Erythroblast (primary cell): Measurements from ENCODE around the gene MAGEH1.
"Not testable (repeated sequence)": the region's sequence is repeated elsewhere in the genome, so short reads cannot be mapped to it uniquely, and the experiment has no call there.

ENCODE experiments used
- DNase-seq, 2 experiments: peaks; one replicate each; lab custom pipeline; 2025; lab: John Stamatoyannopoulos, UW
- GATA1 ChIP-seq: IDR thresholded peaks from 2 replicates; pipeline ENCODE4 v1.6.1; 2011; ENCODE audit warnings: low read depth, mild to moderate bottlenecking, control low read depth, low read length, moderate library complexity
- POLR2A ChIP-seq: IDR thresholded peaks from 2 replicates; pipeline ENCODE4 v1.6.1; 2011; ENCODE audit warnings: mild to moderate bottlenecking, low read length

The MAGEH1 gene, protein sequence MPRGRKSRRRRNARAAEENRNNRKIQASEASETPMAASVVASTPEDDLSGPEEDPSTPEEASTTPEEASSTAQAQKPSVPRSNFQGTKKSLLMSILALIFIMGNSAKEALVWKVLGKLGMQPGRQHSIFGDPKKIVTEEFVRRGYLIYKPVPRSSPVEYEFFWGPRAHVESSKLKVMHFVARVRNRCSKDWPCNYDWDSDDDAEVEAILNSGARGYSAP

DNA sequence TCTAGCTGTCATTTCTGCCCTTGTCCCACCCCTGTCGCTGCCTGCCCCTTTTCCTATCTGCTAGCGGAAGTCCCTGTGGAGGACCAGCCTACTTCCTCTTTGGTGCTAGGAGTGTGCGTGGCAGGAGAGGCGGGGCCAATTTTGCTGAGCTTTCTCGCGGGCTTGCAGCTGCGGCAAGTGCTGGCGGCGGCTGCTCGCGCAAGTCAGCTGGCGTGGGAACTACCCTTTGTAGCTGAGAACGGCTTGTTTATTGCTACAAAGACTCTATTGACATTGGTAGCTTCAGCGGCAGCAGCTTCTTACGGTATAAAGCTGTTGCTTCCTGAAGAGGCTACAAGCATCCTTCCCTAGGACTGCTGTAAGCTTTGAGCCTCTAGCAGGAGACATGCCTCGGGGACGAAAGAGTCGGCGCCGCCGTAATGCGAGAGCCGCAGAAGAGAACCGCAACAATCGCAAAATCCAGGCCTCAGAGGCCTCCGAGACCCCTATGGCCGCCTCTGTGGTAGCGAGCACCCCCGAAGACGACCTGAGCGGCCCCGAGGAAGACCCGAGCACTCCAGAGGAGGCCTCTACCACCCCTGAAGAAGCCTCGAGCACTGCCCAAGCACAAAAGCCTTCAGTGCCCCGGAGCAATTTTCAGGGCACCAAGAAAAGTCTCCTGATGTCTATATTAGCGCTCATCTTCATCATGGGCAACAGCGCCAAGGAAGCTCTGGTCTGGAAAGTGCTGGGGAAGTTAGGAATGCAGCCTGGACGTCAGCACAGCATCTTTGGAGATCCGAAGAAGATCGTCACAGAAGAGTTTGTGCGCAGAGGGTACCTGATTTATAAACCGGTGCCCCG, at the start of gene MAGEH1:
Gene MAGEH1 (plus strand): TSS at position 138 of the 843 bp plus-strand sequence. CDS start 248 bp downstream, at position 386.
- no peak for TF ChIP-seq GATA1
- TF ChIP-seq POLR2A: peak; percentile 46
- peak; percentile 76 to 79 for DNase-seq

DNA sequence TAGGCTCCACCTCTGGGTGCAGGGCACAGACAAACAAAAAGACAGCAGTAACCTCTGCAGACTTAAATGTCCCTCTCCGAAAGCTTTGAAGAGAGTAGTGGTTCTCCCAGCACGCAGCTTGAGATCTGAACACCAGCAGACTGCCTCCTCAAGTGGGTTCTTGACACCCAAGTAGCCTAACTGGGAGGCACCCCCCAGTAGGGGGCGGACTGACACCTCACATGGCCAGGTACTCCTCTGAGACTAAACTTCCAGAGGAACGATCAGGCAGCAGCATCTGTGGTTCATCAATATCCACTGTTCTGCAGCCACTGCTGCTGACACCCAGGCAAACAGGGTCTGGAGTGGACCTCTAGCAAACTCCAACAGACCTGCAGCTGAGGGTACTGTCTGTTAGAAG, 24.8 kb upstream of the MAGEH1 start:
- peak in 1 of 2 experiments; percentile 0 for DNase-seq

DNA sequence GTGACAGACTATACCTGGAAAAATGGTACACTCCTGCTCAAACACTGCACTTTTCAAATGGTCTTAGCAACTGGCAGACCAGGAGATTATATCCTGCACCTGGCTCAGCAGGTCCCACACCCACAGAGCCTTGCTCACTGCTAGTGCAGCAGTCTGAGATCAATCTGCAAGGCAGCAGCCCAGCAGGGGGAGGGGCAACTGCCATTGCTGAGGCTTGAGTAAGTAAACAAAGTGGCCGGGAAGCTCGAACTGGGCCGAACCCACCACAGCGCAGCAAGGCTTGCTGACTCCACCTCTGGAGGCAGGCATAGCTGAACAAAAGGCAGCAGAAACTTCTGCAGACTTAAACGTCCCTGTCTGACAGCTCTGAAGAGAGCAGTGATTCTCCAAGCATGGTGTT, 8.5 kb upstream of the MAGEH1 start:
- not testable (repeated sequence) for DNase-seq

DNA sequence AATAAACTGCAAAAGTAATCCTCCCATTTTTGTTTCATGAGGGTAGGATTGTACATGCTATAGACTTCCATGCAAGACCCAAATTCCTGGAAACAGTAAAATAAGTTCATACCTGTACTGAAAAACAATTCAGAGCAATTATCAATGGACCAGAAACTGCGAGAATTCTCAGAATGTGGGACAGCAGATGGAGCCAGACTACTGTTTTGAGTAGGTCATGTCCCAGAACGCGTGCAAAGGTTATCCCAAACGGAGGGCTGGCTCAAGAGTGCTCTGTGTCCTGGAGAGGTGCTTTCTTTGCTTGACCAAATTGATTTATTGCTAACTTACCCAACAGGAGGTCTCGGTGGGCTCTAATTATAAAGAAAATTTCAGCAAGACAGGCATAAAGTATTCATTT, 1.7 kb upstream of the MAGEH1 start:
- DNase-seq: peak; percentile 0 to 3
- TF ChIP-seq POLR2A (no peak), GATA1 (no peak)

DNA sequence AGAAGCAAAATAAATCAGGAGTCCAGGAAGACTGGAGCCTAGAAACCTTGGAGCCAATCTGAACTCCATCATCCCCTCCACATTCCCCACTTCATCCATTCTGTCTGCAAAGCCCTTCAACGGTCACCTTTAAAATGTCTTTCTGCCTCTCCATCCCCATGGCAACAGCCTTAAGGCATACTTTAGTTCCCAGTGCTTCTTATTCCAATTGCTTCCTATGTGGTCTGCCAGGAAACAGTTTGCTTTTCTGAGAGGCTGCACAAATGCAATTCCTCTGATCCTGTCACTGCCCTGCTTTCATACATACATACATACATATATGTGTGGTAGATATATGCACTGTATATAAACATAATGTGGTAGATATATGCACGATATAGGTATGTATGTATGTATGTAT, 786 bp upstream of the MAGEH1 start:
- TF ChIP-seq POLR2A: no peak
- TF ChIP-seq GATA1: no peak
- no peak for DNase-seq

DNA sequence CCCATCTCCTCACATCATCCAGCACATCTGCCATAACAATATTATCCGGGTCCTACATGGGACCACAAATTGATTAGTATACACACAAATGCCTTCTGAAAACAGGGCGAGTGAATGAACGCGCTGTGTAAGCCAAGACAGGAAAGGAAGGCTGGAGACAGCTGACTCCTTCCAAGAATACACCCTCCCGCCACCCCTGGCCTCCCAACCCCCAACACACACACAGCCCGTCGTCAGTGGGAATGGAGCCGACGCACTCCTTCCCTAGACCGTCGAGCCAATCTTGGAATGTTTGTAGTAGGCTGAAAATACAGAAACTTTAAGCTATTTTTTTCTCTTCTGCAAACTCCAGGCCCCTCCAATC, 319 bp upstream of the MAGEH1 start:
- no peak for DNase-seq
- TF ChIP-seq POLR2A (no peak), GATA1 (no peak)

DNA sequence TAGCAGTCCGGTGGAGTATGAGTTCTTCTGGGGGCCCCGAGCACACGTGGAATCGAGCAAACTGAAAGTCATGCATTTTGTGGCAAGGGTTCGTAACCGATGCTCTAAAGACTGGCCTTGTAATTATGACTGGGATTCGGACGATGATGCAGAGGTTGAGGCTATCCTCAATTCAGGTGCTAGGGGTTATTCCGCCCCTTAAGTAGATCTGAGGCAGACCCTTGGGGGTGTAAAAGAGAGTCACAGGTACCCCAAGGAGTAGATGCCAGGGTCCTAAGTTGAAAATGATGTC, 852 bp downstream of the MAGEH1 start:
- DNase-seq: peak in 1 of 2 experiments; percentile 19

DNA sequence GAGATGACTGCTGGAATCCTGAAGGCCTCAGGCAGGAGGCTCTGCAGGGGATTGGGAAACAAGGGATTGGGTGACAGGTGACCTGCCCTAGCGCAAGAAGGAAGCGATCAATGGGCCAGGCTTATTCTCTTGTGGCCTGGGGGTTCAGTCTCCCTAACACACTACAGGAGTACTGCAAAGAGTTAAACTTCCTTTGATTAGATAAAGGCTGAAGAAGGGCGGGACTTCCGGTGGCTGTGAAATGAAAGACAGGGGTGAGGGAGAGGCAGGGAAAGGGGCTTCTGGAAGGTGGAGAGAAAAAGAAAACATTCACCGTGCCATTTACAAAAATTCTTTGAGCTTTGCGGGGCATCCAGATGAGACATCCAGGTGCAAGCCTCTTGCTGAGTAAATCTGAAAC, 3.8 kb downstream of the MAGEH1 start:
- not testable (repeated sequence) for DNase-seq

More for the DNA sequence above, 852 bp downstream of the MAGEH1 start:
- no peak for TF ChIP-seq GATA1

DNA sequence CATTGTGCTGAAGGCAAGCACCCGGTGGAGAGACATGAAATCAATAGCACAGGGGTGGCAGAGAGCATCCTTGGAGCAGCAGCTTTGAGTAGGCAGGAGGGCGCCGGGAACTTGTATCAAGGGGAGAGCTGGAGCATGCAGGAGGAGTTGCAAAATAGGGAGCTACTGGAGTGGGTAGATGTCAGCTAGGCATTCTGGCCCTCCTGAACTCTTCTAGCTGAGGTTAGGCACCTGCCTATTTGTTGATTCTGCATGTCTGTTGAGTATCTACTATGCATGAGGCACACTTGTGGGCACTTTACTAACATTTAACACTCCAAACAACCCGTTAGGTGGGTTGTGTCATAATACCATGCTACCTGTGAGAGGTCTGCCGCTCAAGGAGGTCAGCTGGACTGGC, 7.5 kb downstream of the MAGEH1 start:
- DNase-seq: not testable (repeated sequence)

DNA sequence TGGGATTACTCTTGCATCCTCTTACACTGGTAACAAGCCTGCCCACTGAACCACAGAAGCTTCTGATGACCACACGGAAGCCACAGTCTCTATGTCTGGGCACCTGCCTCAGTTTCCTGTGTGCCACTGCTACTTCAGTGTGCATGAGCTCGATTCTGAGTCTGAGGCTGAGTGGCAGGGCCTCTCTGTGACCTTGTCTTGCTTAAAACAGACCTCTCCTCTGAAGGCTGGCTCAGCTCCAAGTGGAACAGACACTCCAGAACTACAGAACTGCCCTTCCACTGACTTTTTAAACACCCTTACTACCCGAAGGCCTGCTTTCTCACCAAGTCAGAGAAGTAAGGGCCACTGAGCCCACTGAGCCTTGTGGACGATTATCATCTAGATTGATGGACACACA, 8.0 kb downstream of the MAGEH1 start:
- not testable (repeated sequence) for DNase-seq

DNA sequence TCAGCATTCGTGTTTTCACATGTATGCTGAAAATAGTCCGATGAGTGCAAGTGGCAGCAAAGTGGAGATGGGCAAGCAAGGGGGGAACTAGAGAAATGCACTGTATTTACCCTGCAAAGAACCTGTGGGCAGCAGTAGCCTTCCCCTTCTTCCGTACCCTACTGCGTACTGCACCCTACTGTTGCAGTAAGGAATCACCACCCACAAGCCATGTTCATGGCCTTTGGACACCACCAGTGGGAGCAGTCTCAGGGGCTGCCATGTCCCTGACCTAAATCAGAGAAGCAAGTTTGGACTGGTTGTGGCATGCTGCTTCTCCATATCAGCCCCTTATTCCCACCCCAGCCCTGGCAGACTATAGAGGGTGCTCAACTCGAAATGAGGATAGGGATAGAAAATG, 12.1 kb downstream of the MAGEH1 start:
- not testable (repeated sequence) for DNase-seq

DNA sequence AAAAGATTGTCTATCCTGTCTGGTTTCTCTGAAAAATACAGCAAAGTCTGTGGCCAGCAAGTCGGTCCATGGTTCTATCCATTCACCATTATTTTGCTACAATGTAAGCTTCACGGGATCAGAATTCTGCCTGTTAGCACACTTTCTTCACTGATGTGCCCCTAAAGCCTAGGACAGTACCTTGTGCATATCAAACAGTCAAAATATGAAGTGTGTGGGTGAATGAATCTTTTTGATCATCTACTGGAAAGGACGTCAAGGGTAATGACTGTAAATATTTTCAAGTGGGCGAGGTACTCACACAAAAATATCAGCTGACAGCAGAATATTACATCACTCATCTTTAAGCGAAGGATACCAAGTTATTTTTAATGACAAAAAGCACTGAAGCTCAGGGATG, 13.2 kb downstream of the MAGEH1 start:
- not testable (repeated sequence) for DNase-seq

DNA sequence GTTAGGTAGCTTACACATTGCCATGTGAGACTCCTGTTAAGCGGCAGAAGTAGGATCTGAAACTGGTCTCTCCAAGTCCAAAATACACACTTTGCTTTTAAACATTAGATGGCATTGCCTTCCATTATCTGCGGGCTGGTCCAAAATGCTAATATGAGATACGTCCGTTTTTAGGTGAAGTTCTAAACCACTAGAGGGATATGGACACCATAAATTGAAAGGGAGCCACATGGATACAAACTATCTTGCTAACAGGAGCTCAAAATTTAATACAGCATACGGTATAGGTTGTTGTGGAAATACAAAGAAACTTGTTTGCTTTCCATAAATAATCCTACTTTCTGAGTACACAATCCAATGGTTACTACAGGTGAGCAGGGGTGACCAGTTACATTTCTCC, 13.9 kb downstream of the MAGEH1 start:
- DNase-seq: not testable (repeated sequence)

DNA sequence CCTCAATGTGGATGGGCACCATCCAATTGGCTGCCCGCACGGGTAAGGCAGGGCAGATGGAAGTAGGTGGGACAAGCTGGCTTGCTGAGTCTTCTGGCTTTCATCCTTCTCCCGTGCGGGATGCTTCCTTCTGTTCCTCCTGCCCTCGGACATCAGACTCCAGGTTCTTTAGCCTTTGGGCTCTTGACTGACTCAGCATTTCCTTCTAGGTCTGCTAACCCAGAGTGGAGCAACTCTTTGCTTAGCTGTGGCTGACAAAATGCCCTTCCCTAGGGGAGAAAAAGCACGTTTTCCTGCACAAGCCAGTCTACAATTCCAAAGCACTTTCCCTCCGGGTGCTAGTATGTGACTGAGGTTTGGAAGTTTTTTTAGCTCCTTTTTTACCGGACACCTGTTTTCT, 28.0 kb downstream of the MAGEH1 start:
- not testable (repeated sequence) for DNase-seq

DNA sequence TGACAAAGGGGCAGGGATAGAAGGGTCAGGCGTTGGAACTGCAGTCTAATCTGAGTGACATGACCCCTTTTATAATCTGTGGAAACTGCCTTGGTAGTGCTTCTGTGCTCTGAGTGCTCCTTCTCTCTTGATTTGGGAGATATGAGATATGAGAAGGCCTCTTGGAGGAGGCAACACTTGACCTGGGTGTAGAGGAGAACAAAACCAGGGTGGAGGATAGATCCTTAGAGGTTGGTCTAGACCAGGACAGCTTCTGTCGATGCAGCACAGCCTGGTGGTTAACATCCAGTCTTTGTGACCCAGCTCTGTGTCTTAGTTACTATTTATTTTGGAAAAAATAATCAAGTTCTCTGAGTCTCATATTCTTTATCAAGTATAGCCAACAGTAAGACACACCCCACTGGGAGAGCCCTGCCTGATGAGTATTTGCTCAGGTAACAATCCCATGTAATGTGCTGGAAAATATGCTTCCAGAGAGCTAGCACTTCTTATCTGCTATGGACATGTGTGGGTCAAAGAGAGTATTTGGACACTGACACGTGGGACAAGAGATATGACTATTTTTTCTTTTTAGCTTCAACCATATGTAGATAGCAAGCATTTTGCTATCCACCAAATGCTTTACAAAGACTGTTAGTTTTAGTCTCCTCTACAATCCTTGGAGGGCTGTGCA, 28.6 kb downstream of the MAGEH1 start:
- no peak for TF ChIP-seq GATA1
- no peak for TF ChIP-seq POLR2A
- peak; percentile 27 to 65 for DNase-seq

DNA sequence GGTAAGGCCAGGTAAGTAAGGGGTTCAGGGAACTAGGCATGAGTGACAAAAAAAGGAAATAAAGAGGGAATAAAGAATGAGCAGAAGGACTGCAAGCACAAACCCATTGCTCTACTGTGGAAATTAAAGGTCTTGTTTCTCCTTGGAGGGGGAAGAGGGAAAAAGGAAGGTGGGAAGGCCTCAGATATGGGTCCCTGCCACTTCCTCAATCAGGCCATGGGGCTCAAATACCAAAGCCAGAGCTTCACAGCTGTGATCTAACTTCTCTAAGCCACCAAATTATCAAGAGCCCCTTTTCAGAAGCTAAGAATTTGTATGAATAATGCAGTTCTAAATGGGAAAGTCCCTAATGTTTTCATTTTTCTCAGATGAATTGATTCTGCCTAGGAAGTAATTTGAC, 33.0 kb downstream of the MAGEH1 start:
- TF ChIP-seq GATA1 (no peak), POLR2A (no peak)
- no peak for DNase-seq
